GM18517 (cell line): Measurements from ENCODE around the gene NOS1AP.
"Not testable (repeated sequence)": the region's sequence is repeated elsewhere in the genome, so short reads cannot be mapped to it uniquely, and the experiment has no call there.

ENCODE experiments used
- ATAC-seq: cut with Tn5 transposase; IDR thresholded peaks from one replicate; pipeline ENCODE4 v1.9.1; 2021; ENCODE audit warnings: mild to moderate bottlenecking, moderate library complexity; ENCODE audit not compliant: unreplicated experiment

Gene NOS1AP

DNA sequence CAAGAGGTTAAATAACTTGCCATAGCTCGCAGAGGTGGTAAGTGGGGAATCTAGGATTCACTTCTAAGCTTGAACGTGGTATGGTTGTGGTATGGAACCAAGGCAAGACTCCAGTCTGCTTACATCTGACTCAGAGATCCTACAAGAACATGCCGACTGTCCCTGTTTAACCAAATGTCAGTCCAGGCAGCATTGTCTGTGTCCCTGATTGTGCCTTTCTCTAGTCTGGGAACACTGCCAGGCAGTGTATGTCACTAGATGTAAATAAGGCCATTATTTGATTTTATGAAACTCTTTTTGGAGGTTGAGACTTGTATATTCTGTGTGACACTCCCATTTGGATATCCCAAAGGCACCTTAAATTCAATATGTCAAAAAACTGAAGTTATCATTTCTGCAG, 96.0 kb downstream of the NOS1AP start:
- ATAC-seq, result no peak

DNA sequence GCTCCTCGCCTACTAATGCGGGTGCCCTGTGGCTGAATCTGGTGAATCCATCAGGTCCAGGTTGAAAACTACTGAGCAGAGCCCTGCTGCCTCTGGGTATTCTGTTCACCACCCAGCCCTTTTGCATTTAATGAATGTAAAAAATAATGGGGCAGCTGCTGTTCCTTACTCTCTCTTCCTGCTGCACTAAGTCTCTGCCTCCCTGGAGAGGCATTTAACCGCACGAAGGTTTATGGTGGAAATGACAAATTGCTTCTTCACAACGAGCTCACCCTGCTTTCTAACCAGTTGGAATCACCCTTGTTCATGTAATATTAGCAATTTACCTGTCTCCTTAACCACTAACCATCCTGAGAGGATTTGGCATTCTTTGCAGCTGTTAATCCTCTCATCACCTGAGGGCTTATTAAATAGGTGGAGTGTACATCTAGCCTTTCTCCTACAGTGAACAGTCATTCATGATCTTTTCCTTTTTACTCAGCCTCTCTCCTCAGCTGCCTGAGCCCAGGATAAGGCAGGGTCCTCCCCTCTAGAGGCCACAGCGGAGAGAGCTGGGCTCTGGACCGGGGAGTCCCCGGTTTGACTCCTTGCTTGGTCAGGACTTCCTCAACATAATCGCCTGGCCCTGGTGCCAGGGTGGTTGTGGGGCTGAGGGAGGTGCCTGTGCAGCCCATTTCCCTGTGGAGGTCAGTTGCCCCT, 97.6 kb downstream of the NOS1AP start:
- ATAC-seq, result no peak

- no peak for ATAC-seq
Observed at GRCh38 chr1:162168261-162168660, 98.8 kb downstream of the NOS1AP start.

GRCh38 chr1:162169031-162169790, 99.7 kb downstream of the NOS1AP start:
- ATAC-seq, result no peak

GRCh38 chr1:162171111-162171510, 101.6 kb downstream of the NOS1AP start:
- ATAC-seq, result no peak

GRCh38 chr1:162172311-162173102, 103.0 kb downstream of the NOS1AP start:
- no peak for ATAC-seq

DNA sequence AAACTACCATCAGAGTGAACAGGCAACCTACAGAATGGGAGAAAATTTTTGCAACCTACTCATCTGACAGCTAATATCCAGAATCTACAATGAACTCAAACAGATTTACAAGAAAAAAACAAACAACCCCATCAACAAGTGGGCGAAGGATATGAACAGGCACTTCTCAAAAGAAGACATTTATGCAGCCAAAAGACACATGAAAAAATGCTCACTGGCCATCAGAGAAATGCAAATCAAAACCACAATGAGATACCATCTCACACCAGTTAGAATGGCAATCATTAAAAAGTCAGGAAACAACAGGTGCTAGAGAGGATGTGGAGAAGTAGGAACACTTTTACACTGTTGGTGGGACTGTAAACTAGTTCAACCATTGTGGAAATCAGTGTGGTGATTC, 104.1 kb downstream of the NOS1AP start:
- not testable (repeated sequence) for ATAC-seq

GRCh38 chr1:162174027-162174426, 104.5 kb downstream of the NOS1AP start:
- not testable (repeated sequence) for ATAC-seq

DNA sequence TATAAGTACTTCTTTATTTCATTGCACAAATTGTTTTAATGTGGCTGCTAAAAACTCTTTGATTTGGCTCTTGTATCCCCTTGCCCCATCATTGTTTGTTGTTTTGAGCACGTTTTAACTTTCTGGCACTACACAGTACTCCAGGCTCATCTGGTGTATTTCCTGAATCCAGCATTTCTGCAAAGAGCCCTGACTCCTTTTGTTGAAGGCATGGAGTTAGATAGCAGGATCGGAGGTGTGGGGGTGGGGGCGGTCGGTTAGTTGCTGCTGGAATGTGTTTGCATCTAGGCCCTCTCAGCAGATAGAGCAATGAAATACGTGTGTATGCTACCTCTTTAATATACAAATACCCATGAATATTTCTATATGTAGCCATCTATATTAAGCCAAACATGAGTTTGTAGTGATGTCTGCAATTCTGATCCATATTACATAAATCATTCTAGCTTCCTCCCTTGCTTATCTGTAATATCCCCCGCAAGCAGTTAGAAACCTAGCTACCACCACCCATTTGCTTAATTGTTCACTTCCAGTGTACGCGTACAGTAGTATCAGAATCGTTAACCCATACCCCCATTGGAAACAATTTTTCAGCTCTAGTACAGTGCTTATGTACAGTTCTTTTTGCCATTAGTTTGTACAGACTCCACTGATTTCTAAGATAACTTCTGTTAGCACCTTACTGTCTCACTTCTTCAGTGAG, 106.0 kb downstream of the NOS1AP start:
- no peak for ATAC-seq

DNA sequence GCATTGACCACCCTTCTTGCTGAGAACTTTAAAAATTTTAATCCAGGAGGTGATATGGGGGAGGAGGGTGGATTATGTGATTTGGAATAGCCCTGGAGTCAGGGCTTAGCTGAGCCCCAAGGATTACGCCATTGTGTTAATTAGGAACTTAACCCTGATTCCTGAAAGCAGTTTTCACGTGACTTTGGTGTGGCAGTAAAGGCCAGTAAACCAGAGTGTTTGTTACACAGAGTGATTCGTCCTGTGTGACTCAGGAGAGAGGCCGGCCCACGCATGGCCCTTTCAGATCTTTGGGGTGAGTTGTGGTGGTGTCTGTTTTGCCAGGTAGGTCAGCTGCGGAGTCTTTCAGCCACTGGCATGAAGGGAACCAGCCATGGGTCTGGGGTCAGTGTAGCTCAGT, 107.6 kb downstream of the NOS1AP start:
- ATAC-seq, result no peak

- ATAC-seq, result no peak
Observed at GRCh38 chr1:162178432-162178831, 108.9 kb downstream of the NOS1AP start.

DNA sequence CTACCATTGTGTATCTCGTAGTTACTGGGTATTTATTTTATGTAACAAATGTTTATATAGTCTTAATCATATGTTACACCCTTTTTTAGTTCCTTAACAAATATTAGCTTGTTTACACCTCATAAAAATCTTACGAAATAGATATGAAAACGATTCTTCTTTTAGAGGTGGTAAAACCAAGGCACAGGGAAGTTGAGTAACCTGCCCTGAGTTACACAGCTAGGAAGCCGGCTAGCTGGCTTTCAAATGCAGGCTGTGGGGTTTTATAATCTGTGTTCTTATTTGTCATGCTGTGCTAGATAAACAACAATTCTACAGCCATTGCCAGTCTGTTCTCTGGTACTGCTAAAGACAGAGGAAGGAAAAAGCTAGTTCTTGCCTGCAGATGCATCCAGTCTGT, 109.6 kb downstream of the NOS1AP start:
- ATAC-seq, result no peak

GRCh38 chr1:162180813-162181212, 111.3 kb downstream of the NOS1AP start:
- ATAC-seq, result no peak

DNA sequence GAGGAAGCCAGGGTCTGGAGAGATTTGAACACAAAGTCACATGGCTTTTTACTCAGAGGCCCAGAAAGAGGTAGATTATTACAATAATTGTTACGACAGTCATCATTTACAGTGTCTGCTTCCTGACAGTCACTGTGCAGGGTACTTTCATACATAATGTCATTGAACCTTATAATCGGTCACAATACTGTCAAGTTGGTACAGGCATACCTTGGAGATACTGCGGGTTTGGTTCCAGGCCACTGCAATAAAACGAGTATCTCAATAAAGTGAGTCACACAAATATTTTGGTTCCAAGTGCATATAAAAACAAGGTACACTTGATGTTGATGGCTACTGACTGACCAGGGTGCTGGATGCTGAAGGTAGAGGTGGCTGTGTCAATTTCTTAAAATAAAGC, 112.6 kb downstream of the NOS1AP start:
- ATAC-seq, result no peak

DNA sequence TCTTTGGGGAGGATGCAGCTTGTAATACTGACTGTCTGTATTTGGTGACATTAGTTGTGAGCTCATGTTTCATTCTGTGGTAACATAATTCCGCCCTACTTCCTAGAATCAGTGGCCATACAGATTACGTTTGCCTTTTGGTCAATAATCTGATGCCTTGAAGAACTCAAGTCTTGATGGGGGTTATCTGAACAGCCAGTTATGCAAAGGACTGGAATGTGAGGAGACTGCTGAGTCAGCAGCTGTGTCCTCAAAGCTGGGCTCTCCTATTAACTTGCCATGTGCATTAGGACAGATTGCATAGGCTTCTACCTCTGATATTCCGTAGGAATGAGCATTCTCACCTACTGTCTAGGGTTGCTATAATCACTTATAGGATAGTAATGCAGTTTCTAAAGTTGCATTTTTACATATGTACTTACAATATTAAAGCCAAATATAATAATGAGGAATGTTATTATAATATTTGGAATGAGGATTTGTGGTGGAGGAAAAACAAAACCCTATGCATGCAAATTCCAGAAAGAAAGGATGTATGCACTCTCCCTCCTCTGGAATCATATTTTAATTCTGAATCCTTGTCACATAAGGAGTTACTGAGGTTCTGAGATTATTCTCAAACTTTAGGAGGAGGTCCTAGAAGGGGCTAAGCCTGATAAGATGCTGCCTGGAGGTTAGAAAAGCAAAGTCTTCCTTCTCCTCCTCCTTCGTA, 116.0 kb downstream of the NOS1AP start:
- no peak for ATAC-seq

GRCh38 chr1:162186026-162186374, 116.5 kb downstream of the NOS1AP start:
- ATAC-seq, result no peak

DNA sequence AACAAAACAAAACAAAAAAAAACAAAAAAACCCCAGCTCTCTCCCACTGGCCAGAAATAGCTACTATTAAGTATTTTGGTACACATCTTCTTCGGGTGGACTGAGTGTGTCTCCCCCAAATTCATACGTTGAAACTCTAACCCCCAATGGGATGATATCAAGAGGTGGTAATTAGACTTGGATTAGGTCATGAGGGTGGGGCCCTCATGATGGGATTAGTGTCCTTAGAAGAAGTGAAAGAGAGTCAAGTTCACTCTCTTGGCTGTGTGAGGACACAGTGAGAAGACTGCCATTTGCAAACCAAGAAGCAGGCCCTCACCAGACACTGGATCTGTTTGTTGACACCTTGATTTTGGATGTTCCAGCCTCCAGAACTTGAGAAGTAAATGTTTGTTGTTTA, 116.9 kb downstream of the NOS1AP start:
- ATAC-seq, result no peak

DNA sequence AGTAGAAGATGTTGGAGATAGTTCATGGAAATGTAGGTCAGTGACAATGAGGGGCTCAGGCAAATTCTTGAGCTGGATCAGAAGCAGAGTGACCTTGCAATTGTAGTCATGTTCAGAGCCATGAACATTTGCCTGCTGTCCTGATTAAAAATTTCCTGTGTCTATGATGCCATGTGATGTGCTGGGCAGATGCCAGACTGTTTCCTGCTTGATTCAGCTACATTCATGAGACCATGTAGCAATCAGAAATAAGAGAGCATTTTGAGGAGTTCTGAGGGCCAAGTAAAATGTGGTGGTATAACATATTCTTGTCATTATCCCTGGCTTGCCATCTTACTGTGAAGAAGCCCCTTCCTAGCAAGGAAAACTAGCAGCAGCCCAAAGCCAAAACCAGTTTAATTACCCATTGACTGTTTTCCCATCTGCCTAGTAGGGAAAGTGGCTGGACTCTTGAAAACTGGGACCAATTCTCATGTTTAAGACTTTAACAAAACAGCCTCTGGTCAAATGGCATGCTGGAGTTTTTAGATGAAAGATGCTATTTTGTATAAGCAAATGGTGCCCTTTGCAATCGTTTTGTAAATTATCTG, 118.3 kb downstream of the NOS1AP start:
- ATAC-seq, result no peak

DNA sequence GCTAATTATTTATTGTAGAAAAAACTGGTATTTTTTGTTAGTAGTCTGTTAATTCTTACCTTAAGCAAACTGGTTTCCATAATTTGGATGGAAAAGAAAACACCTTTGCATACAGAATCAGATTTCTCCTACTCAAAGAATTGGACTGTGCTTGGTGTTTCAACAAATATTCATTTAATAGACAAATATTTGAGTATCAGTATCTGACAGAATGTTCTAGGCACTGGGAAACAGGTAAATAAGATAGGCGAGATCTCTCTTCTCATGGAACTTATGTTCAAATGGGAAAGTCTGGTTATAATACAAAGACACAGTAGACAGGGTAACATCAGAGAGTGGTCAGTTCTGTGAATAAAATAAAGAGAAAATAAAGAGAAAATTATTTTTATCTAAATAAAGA, 119.9 kb downstream of the NOS1AP start:
- ATAC-seq, result no peak
